KMS-11 (cell line): Measurements from ENCODE around the gene FRMD4A.

Source experiments
- H2AFZ ChIP-seq: fragments of 200-600 bp; sonication (generic); 2 replicates; pipeline ENCODE4 v1.6.1; 2016; ENCODE audit warnings: antibody characterized with exemption, mixed run types, low read depth
- H3K27ac ChIP-seq: fragments of 200-600 bp; sonication (generic); 2 replicates; pipeline ENCODE4 v1.6.1; 2016; ENCODE audit warnings: mild to moderate bottlenecking, mixed run types
- H3K27me3 ChIP-seq: fragments of 200-600 bp; sonication (generic); 2 replicates; pipeline ENCODE4 v1.6.1; 2017; ENCODE audit warnings: mild to moderate bottlenecking, low read depth, mixed run types, moderate library complexity; ENCODE audit not compliant: insufficient read depth
- H3K36me3 ChIP-seq: fragments of 200-600 bp; sonication (generic); 2 replicates; pipeline ENCODE4 v1.6.1; 2017; ENCODE audit warnings: mild to moderate bottlenecking, mixed run types; ENCODE audit not compliant: insufficient read depth
- H3K4me1 ChIP-seq: fragments of 200-600 bp; sonication (generic); 2 replicates; pipeline ENCODE4 v1.6.1; 2016; ENCODE audit warnings: mild to moderate bottlenecking, low read depth, mixed run types; ENCODE audit not compliant: poor library complexity, severe bottlenecking
- H3K4me2 ChIP-seq: fragments of 200-600 bp; sonication (generic); 2 replicates; pipeline ENCODE4 v1.7.0; 2016; ENCODE audit warnings: mild to moderate bottlenecking, mixed run types
- H3K4me3 ChIP-seq: fragments of 200-600 bp; sonication (generic); IDR thresholded peaks from 2 replicates; pipeline ENCODE4 v1.6.1; 2017; ENCODE audit warnings: low read depth, low read length, mixed read lengths; ENCODE audit not compliant: insufficient read depth
- H3K79me2 ChIP-seq: fragments of 200-600 bp; sonication (generic); 2 replicates; pipeline ENCODE4 v1.6.1; 2016; ENCODE audit warnings: low read depth, mixed run types; ENCODE audit not compliant: insufficient read depth
- H3K9ac ChIP-seq: fragments of 200-600 bp; sonication (generic); 2 replicates; pipeline ENCODE4 v1.6.1; 2016; ENCODE audit warnings: mild to moderate bottlenecking, mixed run types
- H4K20me1 ChIP-seq: fragments of 200-600 bp; sonication (generic); 2 replicates; pipeline ENCODE4 v1.6.1; 2016; ENCODE audit warnings: mild to moderate bottlenecking, mixed run types; ENCODE audit not compliant: insufficient read depth
- TF ChIP-seq, protein P1 (sequence below): fragments of 200-600 bp; sonication (generic); conservative IDR thresholded peaks from 2 replicates; pipeline ENCODE4 v1.6.1; 2017; ENCODE audit warnings: low read depth, mild to moderate bottlenecking, antibody characterized with exemption, low read length, moderate library complexity, mixed read lengths

Gene FRMD4A

GRCh38 chr10:13597909-13598308 is 732.8 kb downstream of the FRMD4A start:
- H3K4me3 ChIP-seq: no peak overlapping the region
- no peaks in the 10 kb centered on the region for H3K36me3 ChIP-seq
- TF ChIP-seq, protein P1, sequence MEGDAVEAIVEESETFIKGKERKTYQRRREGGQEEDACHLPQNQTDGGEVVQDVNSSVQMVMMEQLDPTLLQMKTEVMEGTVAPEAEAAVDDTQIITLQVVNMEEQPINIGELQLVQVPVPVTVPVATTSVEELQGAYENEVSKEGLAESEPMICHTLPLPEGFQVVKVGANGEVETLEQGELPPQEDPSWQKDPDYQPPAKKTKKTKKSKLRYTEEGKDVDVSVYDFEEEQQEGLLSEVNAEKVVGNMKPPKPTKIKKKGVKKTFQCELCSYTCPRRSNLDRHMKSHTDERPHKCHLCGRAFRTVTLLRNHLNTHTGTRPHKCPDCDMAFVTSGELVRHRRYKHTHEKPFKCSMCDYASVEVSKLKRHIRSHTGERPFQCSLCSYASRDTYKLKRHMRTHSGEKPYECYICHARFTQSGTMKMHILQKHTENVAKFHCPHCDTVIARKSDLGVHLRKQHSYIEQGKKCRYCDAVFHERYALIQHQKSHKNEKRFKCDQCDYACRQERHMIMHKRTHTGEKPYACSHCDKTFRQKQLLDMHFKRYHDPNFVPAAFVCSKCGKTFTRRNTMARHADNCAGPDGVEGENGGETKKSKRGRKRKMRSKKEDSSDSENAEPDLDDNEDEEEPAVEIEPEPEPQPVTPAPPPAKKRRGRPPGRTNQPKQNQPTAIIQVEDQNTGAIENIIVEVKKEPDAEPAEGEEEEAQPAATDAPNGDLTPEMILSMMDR: no peak
- no peak overlapping the region for H2AFZ ChIP-seq
- H3K79me2 ChIP-seq: peaks cover 18% of the 10 kb centered on the region; the same call in 1 of the 2 replicates
- no peaks in the 10 kb centered on the region for H3K27me3 ChIP-seq
- H3K9ac ChIP-seq: no peak overlapping the region
- H3K4me2 ChIP-seq: no peak overlapping the region
- H4K20me1 ChIP-seq: no peaks in the 10 kb centered on the region
- no peak overlapping the region for H3K27ac ChIP-seq
- H3K4me1 ChIP-seq: no peaks in the 10 kb centered on the region

GRCh38 chr10:13594641-13595040 is 736.1 kb downstream of the FRMD4A start:
- Histone ChIP-seq H3K79me2 (peaks cover 25% of the 10 kb centered on the region; the same call in 1 of the 2 replicates), H4K20me1 (no peaks in the 10 kb centered on the region), H3K27me3 (no peaks in the 10 kb centered on the region), H3K4me1 (no peaks in the 10 kb centered on the region), H3K4me3 (no peak overlapping the region), H3K9ac (no peak overlapping the region), H3K4me2 (no peak overlapping the region), H2AFZ (no peak overlapping the region), H3K27ac (no peak overlapping the region), H3K36me3 (no peaks in the 10 kb centered on the region)
- TF ChIP-seq, protein P1: no peak
